8988T (cell line): Measurements from ENCODE around the gene GAS2L2.

Experiments
- DNase-seq: peaks from one replicate; pipeline ENCODE4 v3.0.0; 2011

The GAS2L2 gene

GRCh38 chr17:35752945-35753764 lies at the start of gene GAS2L2:
GAS2L2 (minus strand) TSS chr17:35753239; CDS start chr17:35752850, 389 bp downstream.
- no peak for DNase-seq

DNA sequence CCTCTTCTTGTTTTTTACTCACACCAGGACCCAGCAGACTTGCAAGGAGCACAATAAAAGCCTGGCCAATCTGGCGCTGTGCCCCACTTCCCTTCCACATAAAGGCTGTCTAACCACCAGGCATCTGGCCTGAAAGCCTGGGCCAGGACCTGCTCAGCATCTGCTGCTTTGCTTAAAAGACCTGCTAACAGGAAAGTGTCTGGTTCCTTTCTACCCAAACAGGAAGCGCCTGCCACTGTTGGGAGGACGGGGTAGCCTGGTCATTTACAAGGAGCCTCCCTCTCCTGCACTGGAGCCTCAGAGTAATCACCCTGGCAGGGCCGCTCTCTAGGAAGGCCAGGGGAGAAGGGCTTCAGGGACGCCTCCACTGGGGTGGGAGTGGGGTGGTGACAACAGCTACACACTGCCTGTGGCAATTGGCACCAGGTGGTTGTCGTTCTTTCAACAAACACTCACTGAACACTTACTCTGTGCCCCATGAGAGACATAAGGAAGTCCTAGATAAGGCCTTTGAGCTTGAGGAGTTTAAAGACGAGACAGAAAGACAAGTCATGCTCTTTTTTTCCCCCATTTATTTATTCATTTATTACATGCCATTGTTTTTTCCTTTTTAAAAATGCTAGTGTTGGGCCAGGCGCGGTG lies 48.7 kb upstream of the GAS2L2 start:
- no peak for DNase-seq

- DNase-seq: no peak
Measured at GRCh38 chr17:35799942-35800341, 46.9 kb upstream of the GAS2L2 start.

DNA sequence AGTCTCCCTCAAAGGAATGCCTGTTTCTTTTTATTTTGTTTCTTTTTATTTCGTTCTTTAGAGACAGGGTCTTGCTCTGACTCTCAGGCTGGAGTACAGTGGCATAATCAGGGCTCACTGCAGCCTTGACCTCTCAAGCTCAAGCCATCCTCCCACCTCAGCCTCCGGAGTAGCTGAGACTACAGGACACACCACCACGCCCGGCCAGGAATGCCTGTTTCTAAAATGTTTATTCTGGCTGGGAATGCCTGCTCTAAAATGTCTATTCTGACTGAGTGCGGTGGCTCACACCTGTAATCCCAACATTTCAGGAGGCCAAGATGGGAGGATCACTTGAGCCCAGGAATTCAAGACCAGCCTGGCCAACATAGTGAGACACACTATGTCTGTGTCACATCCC lies 44.9 kb upstream of the GAS2L2 start:
- DNase-seq: no peak

GRCh38 chr17:35797370-35797769 lies 44.3 kb upstream of the GAS2L2 start:
- no peak for DNase-seq

DNA sequence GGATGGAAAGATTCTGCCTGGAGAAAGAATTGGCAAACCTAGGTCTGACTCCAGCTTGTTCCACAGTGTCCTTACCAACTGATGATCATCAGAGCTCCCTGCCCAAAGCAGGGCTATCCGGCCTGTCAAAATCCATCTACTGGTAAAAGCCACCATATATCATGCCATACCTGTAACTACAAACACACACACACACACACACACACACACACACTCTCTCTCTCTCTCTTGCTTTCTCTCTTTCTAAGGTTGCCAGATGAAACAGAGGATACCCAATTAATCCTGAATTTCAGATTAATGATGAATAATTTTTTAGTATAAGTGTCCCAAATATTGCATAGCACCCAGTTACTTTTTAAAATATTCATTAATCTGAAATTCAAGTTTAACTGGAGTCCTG lies 43.9 kb upstream of the GAS2L2 start:
- no peak for DNase-seq

DNA sequence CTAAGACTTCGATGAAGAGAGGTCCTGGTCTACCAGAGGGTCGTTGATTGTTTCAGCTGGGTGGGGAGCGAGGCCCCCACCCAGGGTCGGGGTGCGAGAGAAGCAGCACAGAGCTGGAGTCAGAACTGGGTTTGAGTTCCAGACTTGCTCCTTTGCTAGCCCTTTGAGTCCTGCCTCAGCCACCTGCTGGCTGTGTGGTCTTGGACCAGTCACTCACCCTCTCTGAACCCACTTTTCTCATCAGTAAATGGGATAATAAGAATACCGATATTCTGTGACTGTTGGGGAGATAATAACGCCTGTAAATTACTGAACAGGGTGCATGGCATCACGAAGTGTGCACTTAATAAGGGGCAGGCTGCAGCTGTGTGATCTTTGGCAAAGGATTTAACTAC lies 42.8 kb upstream of the GAS2L2 start:
- DNase-seq: no peak

GRCh38 chr17:35795007-35795870 lies 42.2 kb upstream of the GAS2L2 start, which contains the start of gene MMP28:
MMP28 (minus strand) TSS chr17:35795641; CDS start chr17:35795377, 264 bp downstream.
- DNase-seq: no peak

GRCh38 chr17:35793257-35793656 lies 40.2 kb upstream of the GAS2L2 start:
- DNase-seq: no peak

DNA sequence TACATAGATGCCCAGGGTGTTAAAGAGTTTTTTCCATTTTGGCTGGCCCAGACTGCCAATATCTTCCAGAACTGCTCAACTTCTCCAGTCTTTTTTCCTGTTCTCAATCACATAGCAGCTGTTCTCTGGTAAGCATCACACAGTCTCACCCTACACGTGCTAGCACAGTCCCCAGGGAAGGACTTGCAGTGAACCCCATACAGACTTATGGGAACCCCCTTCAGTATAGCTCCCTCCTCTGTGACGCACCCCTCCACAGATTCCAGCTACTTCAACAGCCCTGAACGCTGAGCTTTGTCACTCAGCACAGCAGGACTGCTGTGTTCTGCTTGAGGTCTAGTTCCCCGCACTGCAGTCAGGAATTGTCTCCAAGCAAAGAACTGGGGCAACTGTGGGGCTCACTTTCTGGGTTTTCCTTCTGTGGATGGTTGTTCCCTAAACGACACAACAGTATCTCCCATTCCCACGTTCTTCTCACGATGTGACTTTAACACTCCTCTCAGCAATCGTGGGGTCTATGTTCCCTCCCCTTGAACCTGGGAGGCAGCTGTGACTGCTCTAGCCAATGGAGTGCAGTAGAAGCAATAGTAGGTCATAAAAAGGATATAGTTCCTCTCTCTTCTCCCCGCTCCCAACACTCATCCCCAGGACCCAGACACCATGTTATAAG lies 38.8 kb upstream of the GAS2L2 start:
- no peak for DNase-seq

GRCh38 chr17:35790841-35791240 lies 37.8 kb upstream of the GAS2L2 start:
- no peak for DNase-seq

GRCh38 chr17:35788477-35789368 lies 35.7 kb upstream of the GAS2L2 start:
- no peak for DNase-seq

DNA sequence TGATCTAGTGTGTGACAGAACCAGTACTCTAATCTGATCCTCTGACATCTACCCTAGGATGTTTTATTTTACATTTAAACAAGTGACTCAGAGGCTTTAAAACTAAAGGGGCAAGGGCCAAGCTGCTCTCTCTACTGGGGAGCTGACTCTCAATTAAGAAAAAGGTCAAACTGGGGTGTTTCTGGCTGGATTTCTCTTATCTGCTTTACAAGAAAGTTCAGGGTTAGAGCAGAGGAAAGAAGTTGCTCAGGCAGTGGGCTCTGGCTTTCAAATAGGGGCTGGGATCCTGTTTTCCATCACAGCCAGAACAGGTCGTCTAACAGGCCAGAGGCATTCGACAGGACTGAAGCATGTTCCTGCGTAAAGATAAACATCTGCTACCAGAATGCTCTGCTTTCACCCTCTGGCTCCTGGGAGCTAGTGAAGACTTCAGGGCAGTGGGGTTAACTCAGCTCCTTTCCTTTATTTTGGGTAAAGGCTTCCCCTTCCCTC lies 33.9 kb upstream of the GAS2L2 start:
- DNase-seq: no peak

GRCh38 chr17:35784895-35785294 lies 31.9 kb upstream of the GAS2L2 start:
- DNase-seq: no peak

DNA sequence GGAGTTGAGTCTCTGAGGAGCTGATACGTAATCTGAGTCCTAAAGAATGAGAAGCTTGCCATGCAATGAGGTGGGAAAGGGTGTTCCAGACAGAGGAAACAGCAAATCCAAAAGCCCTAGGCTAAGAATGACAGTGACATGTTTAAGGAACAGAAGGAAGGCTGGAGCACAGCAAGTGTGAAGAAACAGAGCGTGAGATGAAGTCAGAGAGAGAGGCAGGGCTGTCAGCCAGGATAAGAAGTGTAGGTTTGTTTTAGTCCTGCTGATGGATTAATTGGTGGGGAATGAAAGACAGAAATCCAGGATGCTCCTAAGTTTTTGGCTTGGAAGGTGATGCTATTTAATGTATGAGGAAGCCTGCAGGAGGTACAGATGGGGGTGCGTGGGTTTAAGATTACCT lies 27.9 kb upstream of the GAS2L2 start:
- no peak for DNase-seq

- no peak for DNase-seq
Measured at GRCh38 chr17:35778641-35779196, 25.7 kb upstream of the GAS2L2 start.

DNA sequence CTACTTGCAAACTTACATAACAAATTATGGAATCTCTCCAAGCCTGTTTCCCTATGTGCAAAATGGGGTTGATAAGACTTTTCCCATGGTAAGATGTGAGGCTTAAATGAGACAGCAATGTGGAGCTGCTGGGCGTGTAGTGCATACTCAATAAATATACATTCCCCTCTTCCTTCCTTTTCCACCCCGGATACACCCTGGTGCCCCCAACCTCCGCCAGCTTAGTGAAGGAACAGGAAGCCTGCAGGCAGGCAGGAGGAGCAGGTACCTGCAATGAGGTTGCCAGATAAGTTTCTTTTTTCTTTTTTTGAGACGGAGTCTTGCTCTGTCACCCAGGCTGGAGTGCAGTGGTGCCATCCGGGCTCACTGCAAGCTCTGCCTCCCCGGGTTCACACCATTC lies 22.5 kb upstream of the GAS2L2 start:
- DNase-seq: no peak

GRCh38 chr17:35775039-35775438 lies 22.0 kb upstream of the GAS2L2 start:
- DNase-seq: no peak

DNA sequence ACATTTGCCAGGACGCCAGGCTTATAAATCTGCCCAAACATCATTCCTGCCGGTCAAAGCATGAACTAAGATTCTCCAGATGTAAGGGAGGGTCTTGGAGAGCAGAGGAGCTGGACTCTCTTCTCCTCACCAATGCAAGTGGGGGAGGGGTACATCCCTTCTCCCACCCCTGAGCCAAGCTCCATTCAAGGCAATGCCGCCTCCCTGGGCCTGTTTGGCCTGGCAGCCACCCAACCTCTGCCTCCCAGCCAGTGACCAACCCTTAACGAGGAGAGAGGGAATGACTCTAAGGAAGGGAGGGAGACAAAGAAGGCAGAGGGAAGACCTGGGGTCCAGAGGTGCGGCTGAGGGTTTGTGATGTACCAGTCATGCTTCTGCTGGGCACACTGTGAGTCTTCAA lies 21.5 kb upstream of the GAS2L2 start:
- no peak for DNase-seq

DNA sequence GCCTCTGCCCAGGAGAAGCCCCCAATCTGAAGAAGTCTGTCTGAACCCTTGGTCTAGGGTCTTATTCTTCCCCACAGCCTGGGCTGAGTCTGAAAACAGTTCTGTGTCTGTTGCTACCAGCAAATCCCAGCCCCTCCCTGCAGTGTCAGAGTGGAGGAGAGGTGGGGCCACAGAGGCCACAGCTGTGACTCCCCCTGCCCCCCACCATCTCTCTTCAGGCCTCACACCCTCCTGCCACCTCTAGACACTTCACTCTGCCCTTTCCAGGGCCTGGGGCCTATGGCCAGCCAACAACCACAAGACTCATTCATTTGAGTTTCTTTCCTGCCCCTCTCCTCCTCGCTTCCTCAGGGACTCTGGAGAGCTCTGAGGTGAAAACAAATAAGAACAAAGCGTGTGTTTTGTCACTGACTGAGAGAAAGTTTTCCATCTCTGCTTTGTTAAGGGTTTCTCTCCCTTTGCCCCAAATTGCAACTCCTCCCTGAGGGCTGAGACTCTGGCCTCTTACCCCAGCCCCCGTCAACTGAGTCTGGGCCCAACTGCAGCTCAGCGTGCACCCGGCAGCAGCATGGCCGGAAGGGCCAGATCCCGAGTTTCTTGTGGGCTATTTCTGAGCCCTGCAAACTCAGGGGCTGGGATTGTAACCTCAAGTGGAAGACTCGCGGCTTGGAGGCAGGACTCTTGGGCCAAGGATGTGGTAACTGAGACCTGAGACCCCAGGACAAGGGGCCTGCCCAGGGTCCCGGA lies 20.8 kb upstream of the GAS2L2 start:
- DNase-seq: no peak

- DNase-seq: no peak
Measured at GRCh38 chr17:35773129-35773528, 20.1 kb upstream of the GAS2L2 start.
